Endothelial cell of umbilical vein (primary cell): ENCODE results near the gene APOBEC3G.
"Not testable (repeated sequence)": the region's sequence is repeated elsewhere in the genome, so short reads cannot be mapped to it uniquely, and the experiment has no call there.

Experiments used
- EZH2 ChIP-seq: IDR thresholded peaks from 2 replicates; pipeline ENCODE4 v1.6.1; 2012; ENCODE audit warnings: borderline replicate concordance, low read depth, mild to moderate bottlenecking, moderate library complexity, low read length, inconsistent platforms; ENCODE audit not compliant: severe bottlenecking
- GATA2 ChIP-seq: IDR thresholded peaks from 2 replicates; pipeline ENCODE4 v1.7.0; 2011; ENCODE audit warnings: low read depth, mild to moderate bottlenecking, moderate library complexity, mixed read lengths, low read length; ENCODE audit not compliant: insufficient read length, insufficient read depth
- MYC ChIP-seq: IDR thresholded peaks from one replicate; pipeline ENCODE4 v1.6.1; 2011; ENCODE audit warnings: mild to moderate bottlenecking, low read depth, low read length
- POLR2A ChIP-seq: IDR thresholded peaks from 2 replicates; pipeline ENCODE4 v1.6.1; 2012; ENCODE audit warnings: low read depth, mild to moderate bottlenecking, control low read depth, low read length
- TF ChIP-seq, protein P1 (sequence below), 2 donors: IDR thresholded peaks; 1 replicate in 1 of 2; 2 replicates in 1 of 2; pipeline ENCODE4 v1.5.1; 2011; ENCODE audit warnings: low read length in 2 of 2, mild to moderate bottlenecking in 2 of 2, moderate library complexity in 2 of 2, control low read depth in 1 of 2, inconsistent platforms in 1 of 2, low read depth in 1 of 2; ENCODE audit not compliant: insufficient read depth in 1 of 2; ENCODE audit errors: extremely low read depth in 1 of 2
- TF ChIP-seq, protein P2 (sequence below): IDR thresholded peaks from 2 replicates; pipeline ENCODE4 v1.6.1; 2011; ENCODE audit not compliant: insufficient read depth, insufficient read length

DNA sequence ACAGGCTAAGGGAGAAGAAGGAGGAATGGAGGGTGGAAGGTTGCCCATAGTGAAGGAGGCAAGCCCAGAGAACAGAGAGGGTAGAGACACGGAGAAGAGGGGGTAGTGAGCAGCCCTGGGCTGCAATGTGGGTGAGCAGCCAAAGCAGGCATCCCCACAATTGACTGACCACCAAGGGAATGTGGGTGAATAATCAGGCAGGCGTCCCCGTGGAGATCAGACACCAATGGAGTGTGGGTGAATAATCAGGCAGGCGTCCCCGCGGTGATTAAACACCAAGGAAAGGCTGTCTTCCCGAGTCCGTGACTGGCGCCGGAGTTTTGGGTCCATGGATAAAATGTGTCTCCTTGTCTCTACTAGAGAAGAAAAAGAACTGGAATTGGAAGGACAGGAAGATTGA, 15.1 kb upstream of the APOBEC3G start:
- TF ChIP-seq, protein P1, sequence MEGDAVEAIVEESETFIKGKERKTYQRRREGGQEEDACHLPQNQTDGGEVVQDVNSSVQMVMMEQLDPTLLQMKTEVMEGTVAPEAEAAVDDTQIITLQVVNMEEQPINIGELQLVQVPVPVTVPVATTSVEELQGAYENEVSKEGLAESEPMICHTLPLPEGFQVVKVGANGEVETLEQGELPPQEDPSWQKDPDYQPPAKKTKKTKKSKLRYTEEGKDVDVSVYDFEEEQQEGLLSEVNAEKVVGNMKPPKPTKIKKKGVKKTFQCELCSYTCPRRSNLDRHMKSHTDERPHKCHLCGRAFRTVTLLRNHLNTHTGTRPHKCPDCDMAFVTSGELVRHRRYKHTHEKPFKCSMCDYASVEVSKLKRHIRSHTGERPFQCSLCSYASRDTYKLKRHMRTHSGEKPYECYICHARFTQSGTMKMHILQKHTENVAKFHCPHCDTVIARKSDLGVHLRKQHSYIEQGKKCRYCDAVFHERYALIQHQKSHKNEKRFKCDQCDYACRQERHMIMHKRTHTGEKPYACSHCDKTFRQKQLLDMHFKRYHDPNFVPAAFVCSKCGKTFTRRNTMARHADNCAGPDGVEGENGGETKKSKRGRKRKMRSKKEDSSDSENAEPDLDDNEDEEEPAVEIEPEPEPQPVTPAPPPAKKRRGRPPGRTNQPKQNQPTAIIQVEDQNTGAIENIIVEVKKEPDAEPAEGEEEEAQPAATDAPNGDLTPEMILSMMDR (IDR thresholded peaks at IDR 0.05; ENCODE audit: extremely low read depth in 1 of 2, insufficient read depth in 1 of 2, low read depth in 1 of 2, low read length in 2 of 2) = not testable (repeated sequence)
- not testable (repeated sequence) for TF ChIP-seq POLR2A, EZH2, MYC, GATA2
- TF ChIP-seq, protein P2, sequence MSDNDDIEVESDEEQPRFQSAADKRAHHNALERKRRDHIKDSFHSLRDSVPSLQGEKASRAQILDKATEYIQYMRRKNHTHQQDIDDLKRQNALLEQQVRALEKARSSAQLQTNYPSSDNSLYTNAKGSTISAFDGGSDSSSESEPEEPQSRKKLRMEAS = not testable (repeated sequence)
